ENCODE data around the gene AK9. TPM values are rescaled to one million over a fixed set of nuclear protein-coding genes. Genes with fewer than 3 reads are reported as not detected.

The AK9 gene
- total and polyA plus RNA-seq, 2 of the 4 experiments (the other 2 are of a cell fraction): 1.7 to 1.8 TPM

DNA sequence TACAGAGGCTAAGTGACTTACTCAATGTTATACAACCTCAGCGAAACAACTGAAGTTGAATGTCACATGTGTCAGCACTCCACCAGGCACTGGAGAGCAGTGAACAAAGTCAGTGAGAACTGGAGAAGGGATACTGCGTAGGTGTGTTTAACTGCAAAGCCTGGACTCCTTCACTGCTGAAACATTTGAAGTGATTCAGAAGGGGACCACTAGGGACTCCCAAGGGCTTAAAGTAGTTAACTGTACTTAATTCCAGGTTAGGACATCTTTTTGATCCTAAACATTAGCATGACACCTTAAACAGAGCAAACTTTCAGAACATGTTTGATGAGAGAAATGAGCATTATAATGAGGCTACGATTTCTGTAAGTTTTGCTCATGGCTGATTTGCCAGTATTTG is 163.0 kb downstream of the AK9 start:
- H3K4me2 ChIP-seq (ENCODE audit: low read depth, low read length): no peak overlapping the region
- no peak overlapping the region for H3K14ac ChIP-seq (replicated peaks; ENCODE audit: low read depth, low read length)
- H3K56ac ChIP-seq (ENCODE audit: extremely low read depth, insufficient read depth, low read length): no peak overlapping the region
- in situ Hi-C loops (cut with MboI; ENCODE audit: low sequenced_read_pairs): loop anchor here (5.0 to 10.0 kb wide), 3 partner anchors 164 to 857 kb away; partner anchors contain the start of genes AK9 and FIG4
- no peak overlapping the region for H3K23ac ChIP-seq (ENCODE audit: low read depth, low read length)
- ChIA-PET CTCF (interaction anchor here (1.5 kb wide), 1 partner anchor 512 kb away, joined by 5 read pairs; no protein-coding TSS in a partner anchor), POLR2A (ENCODE audit: unreplicated experiment) (interaction anchor here (0.7 kb wide), 1 partner anchor 257 kb away, joined by 3 read pairs; no protein-coding TSS in a partner anchor)
- no peak overlapping the region for H2AK9ac ChIP-seq (replicated peaks; ENCODE audit: low read depth, low read length, poor library complexity)
- no peak overlapping the region for H3K18ac ChIP-seq (ENCODE audit: low read depth, low read length)
- TF ChIP-seq, protein P1, sequence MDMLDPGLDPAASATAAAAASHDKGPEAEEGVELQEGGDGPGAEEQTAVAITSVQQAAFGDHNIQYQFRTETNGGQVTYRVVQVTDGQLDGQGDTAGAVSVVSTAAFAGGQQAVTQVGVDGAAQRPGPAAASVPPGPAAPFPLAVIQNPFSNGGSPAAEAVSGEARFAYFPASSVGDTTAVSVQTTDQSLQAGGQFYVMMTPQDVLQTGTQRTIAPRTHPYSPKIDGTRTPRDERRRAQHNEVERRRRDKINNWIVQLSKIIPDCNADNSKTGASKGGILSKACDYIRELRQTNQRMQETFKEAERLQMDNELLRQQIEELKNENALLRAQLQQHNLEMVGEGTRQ (IDR thresholded peaks at IDR 0.05; ENCODE audit: low read depth, low read length): no peak
- TF ChIP-seq, protein P2, sequence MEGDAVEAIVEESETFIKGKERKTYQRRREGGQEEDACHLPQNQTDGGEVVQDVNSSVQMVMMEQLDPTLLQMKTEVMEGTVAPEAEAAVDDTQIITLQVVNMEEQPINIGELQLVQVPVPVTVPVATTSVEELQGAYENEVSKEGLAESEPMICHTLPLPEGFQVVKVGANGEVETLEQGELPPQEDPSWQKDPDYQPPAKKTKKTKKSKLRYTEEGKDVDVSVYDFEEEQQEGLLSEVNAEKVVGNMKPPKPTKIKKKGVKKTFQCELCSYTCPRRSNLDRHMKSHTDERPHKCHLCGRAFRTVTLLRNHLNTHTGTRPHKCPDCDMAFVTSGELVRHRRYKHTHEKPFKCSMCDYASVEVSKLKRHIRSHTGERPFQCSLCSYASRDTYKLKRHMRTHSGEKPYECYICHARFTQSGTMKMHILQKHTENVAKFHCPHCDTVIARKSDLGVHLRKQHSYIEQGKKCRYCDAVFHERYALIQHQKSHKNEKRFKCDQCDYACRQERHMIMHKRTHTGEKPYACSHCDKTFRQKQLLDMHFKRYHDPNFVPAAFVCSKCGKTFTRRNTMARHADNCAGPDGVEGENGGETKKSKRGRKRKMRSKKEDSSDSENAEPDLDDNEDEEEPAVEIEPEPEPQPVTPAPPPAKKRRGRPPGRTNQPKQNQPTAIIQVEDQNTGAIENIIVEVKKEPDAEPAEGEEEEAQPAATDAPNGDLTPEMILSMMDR (conservative IDR thresholded peaks at IDR 0.05; ENCODE audit: low read depth, low read length): peak; percentile 25; the same call in 1 of the 2 replicates
- no peak overlapping the region for H2AK5ac ChIP-seq (ENCODE audit: low read depth, low read length)
- H3K9me1 ChIP-seq (ENCODE audit: insufficient read depth, low read length): no peaks in the 10 kb centered on the region
- dilution Hi-C loops (cut with HindIII; ENCODE audit: low sequenced_read_pairs, unreplicated experiment): no loop called here
- no peak overlapping the region for H3K27ac ChIP-seq (ENCODE audit: insufficient read depth, low read length)
- no peak overlapping the region for H2BK20ac ChIP-seq (ENCODE audit: low read depth, low read length)
- no peak overlapping the region for H4K91ac ChIP-seq (ENCODE audit: insufficient read depth, low read depth, low read length)
- no peak for ATAC-seq (ENCODE audit: low read depth)
- no peak overlapping the region for H4K5ac ChIP-seq (ENCODE audit: low read depth, low read length)
- H2BK5ac ChIP-seq (ENCODE audit: low read depth, low read length, poor library complexity, severe bottlenecking): no peak overlapping the region
- no peak overlapping the region for H2BK15ac ChIP-seq (ENCODE audit: low read depth, low read length)
- no peaks in the 10 kb centered on the region for H3K79me1 ChIP-seq (ENCODE audit: low read depth in 1 of 2, low read length in 2 of 2)
- no peak overlapping the region for H3K9ac ChIP-seq (ENCODE audit: low read depth, low read length)
- no peaks in the 10 kb centered on the region for H4K20me1 ChIP-seq (ENCODE audit: insufficient read depth, low read length)
- no peak overlapping the region for H3K4ac ChIP-seq (ENCODE audit: low read depth, low read length)
- H3K4me1 ChIP-seq (ENCODE audit: control insufficient read depth, insufficient read depth, low read length): no peaks in the 10 kb centered on the region
- intact Hi-C loops (cut with micrococcal nuclease): loop anchor here (1.0 to 5.0 kb wide), 5 partner anchors 164 to 863 kb away; partner anchors contain the start of genes AK9 and FIG4
- WGBS, 2 experiments (ENCODE audit: extremely low coverage in 2 of 2, insufficient read length in 1 of 2): 100% methylated on average over 1 of the region's 3 CpGs; no CpG with 5 or more reads in 1 of the 2 experiments
- H3K9me3 ChIP-seq (ENCODE audit: control insufficient read depth, insufficient read depth, low read length): no peaks in the 10 kb centered on the region
- H3K27me3 ChIP-seq (ENCODE audit: control insufficient read depth, insufficient read depth, low read length): peaks cover 7% of the 10 kb centered on the region
- BruUV-seq (replicated peaks): no TSS peak
- H2AFZ ChIP-seq (replicated peaks; ENCODE audit: low read length, poor library complexity): no peak overlapping the region
- H4K8ac ChIP-seq (ENCODE audit: low read depth in 2 of 2, low read length in 2 of 2): no peak overlapping the region
- peak; percentile 16 for DNase-seq
- no peak overlapping the region for H2BK120ac ChIP-seq (ENCODE audit: low read depth, low read length)
- no peaks in the 10 kb centered on the region for H3K36me3 ChIP-seq (ENCODE audit: control insufficient read depth, insufficient read depth, low read length)
- no peak overlapping the region for H3K4me3 ChIP-seq (ENCODE audit: insufficient read depth, low read depth, low read length)
